Activated T-helper 1 cell treated with Interleukin-2 at 50 U/mL for 16 hours (primary cell): ENCODE measurements around the gene SEC16A.
"Not testable (repeated sequence)": the region's sequence is repeated elsewhere in the genome, so short reads cannot be mapped to it uniquely, and the experiment has no call there.

ENCODE experiments used
- DNase-seq: peaks from one replicate; pipeline ENCODE4 v3.0.0-alpha.2; 2020; ENCODE audit warnings: low read depth

The SEC16A gene

DNA sequence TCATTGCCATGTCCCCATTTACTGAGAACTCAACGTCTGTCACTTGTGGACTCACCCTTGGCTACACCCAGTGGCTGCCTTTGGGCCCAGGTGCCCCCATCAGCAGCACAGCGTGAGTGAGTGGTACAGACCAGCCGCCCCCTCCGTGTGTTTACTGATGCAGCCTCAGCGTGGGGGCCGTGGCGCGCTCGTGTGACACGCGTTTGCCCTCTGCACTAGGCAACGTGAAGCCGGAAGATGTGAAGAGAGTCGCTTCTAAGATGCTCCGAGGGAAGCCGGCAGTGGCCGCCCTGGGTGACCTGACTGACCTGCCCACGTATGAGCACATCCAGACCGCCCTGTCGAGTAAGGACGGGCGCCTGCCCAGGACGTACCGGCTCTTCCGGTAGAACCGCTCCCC, 60.0 kb downstream of the SEC16A start:
- no peak for DNase-seq

DNA sequence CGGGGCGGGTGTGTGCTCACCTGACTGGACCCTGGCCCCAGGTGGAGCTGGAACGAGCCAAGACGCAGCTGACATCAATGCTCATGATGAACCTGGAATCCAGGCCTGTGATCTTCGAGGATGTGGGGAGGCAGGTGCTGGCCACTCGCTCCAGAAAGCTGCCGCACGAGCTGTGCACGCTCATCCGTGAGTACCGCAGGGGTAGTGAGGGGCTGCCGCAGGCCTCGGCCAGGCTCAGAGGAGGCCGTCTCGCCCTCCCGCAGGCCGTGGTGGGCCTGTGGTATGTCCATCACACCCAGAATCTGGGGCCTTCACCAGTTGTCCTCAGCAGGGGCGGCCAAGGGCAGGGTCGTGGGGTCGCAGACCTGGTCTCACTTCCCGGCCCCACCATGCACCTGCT, 61.0 kb downstream of the SEC16A start:
- no peak for DNase-seq

DNA sequence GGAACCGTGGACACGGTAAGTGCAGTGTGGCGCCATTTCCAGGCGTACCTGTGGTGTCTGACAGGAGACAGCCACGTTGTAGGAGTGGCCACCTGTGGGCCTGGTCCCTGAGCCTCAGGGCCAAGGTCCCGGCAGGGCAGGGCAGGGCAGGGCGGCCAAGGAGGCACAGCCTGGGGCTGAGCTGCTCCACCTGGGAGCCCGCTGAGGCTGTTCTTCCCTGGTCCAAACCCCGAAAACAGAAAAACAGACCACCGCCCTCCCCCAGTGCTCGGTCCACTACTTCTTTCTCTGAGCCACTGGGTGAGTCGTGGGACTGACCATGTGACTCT, 63.8 kb downstream of the SEC16A start:
- DNase-seq = no peak

DNA sequence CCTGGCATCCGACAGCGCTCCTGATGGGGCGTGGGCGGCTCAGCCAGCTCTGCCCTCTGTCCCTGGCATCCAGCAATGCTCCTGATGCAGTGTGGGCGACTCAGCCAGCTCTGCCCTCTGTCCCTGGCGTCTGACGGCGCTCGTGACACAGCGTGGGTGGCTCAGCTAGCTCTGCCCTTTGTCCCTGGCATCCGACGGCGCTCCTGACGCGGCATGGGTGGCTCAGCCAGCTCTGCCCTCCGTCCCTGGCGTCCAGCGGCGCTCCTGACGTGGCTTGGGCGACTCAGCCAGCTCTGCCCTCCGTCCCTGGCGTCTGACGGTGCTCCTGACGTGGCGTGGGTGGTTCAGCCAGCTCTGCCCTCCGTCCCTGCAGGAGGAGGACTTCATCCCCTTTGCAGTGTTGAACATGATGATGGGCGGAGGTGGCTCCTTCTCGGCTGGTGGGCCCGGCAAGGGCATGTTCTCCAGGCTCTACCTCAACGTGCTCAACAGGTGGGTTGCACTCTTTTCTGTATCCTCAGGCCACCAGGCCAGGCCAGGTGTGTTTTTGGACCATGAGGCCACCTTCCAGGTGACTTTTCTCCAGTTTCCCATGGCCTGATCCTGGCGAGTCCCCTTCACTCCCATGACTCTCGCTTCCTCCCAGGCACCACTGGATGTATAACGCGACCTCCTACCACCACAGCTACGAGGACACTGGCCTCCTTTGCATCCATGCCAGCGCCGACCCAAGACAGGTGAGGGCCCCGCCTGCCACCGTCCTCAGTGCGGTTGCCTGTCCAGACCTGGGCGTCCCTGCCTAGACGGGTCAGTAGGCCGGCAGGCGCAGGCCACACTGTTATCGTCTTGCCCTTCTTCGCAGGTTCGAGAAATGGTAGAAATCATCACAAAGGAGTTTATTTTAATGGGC, 64.4 kb downstream of the SEC16A start:
- DNase-seq = no peak

DNA sequence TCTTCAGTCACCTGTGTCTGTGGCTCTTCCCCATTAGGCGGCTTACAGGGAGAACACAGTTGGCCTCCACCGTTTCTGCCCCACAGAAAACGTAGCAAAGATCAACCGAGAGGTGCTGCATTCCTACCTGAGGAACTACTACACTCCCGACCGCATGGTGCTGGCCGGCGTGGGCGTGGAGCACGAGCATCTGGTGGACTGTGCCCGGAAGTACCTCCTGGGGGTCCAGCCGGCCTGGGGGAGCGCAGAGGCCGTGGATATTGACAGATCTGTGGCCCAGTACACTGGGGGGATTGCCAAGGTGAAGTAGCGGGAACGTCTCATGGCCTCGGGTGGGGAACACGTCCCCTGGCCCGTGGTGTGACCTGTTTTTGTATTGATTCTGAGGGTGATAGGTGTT, 65.9 kb downstream of the SEC16A start:
- DNase-seq = no peak

DNA sequence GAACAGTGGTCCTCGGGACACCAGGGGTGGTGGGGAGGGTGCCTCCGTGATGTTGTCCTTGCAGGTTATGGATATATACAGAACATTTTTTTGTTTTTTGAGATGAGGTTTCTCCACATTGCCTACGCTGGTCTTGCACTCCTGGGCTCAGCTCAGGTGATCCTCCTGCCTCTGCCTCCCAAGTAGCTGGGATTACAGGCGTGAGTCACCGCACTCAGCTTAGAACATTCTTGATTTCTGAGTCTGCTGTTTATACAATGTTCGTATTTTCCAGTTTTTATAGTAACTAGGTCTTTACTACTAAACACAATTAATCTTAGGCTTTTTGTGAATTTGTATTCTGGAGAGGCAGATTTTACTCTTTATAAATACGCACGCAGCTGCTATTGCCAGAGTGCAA, 66.4 kb downstream of the SEC16A start:
- DNase-seq = no peak

DNA sequence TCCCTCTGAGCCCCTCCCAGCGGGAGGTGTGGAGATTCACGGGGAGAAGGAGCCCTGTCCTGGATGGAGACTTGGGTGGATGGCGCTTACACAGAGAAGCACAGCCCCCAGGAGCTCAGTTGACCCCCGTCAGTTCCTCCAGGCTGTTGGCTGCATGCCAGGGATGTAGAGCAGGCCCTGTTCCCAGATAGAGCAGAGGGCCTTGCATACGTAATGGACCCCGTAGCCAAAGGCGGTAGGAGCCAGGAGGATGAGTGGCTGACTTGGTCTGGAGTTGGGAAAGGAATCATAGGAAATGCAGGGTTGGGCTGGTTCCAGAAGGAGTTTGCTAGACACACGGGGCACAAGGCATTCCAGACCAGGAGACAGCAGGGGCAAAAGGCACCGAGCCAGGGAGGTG, 69.9 kb downstream of the SEC16A start:
- no peak for DNase-seq

DNA sequence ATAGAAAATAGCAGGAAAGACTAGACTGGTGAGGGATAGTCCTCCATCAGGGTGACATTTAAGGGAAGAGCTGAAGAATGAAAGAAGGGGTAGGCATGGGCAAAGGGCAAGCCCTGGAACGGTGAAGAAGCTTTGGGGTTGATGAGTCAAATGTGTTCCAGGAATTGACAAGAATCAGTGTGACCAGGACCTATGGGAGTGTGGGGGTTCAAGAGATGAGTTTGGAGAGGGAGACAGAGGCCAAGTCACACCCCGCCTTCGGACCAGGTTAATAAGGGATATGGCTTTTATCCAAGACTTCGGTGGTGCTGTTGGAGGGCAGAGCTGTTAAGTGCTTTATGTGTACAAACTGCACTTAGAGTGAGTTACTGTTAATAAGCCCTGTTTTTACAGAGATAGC, 71.5 kb downstream of the SEC16A start:
- DNase-seq = no peak

DNA sequence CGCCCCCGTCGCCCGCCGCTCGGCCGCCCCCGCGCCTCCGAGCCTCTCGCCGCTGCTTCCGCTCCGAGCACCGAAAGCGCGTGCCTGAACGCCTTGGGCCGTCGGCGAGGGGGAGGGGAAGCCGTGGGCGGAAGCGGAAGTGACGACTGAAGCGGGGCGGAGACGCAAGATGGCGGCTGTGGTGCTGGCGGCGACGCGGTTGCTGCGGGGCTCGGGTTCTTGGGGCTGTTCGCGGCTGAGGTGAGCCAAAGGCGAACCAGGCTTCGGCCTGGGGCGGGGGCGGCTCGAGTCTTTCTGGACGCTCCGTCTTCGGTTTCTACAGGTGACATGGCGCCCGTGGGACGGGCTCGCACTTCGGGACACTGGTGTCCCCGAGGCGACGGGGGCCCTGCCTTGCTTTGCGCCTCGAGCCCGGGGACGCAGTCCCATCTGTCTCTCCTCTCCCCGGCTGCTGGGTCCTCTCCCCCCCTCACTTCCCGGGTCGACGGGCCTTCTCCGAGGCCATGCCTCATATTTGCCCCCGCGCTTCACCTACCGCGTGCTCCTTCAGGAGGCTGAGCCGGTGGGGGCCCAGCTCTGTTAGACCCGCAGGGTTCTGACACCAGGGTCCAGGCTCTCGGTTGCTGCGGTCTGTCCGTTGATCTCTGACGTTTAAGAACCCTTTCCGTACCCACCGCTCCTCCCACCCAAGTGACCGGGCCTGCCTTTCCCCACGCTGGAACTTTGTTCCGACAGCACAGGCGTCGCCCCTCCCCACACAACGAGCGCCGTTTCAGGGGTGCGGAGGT, 72.1 kb downstream of the SEC16A start, which contains the start of the genes ENTR1 and PMPCA:
TSS of gene ENTR1 (minus strand) at position 115 of the 788 bp plus-strand sequence. CDS start 217 bp downstream, outside the sequence.
TSS of gene PMPCA (plus strand) at position 159 of the 788 bp plus-strand sequence. CDS start at position 170, 11 bp downstream.
- peak; percentile 91 for DNase-seq

DNA sequence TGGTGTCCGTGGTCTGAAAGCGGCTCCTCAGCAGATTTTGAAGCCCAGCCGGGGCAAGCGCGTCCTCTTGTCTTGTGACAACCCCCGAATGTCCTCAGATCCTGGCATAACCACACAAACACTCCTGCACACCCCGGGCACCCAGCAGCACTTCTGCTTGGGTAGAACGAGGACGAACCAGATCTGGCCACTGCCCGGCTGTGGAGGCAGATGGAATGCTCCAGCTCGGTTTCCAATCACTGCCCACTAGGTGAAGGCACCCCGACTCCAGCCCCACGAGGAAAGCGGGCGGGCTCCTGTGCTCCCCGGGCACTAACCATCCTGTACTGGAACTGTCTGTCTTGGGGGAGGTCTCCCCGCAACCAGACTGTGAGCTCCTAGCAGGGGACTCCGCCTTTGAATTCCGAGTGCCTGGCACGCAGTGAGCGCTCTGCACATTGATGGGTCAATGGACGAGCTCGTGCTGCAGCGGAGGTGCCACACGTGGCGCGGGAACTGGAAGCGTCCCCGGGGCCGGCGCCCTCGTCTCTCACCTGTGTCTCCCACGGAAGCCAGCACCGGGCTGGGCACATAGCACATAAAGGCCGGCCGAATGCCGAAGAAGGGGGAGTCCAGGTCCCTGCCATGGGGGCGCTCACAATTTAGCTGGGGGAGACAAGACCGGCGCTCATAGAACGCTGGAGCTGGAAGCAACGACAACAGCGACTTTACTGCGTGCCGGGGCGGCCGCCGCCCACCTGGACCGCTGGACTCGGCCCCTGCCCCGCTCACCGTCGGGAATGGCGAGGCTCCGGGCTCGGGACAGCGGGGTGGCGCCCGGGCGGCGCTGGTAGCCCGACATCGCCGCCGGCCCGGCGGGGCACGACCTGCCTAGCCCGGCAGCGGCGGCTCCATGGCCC, 73.0 kb downstream of the SEC16A start:
- DNase-seq = no peak

DNA sequence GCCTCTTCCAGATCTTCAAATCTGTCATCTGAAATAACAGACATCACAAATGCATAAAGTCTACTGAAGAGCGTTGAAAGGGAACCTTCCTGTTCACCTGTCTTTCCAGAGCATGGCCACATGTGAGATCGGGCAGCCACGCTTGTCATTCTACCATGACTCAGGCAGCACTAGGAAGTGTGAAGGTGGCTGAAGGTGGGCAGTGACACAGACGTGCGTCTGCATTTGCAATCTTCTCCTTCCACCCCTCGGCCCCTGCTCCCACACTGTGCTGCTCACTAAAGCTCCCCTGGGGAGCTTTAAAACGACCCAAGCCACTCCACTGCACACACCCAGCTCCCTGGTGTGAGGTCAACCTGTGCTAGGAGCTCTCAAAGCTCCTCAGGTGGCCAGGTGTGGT, 74.9 kb downstream of the SEC16A start:
- DNase-seq = no peak

DNA sequence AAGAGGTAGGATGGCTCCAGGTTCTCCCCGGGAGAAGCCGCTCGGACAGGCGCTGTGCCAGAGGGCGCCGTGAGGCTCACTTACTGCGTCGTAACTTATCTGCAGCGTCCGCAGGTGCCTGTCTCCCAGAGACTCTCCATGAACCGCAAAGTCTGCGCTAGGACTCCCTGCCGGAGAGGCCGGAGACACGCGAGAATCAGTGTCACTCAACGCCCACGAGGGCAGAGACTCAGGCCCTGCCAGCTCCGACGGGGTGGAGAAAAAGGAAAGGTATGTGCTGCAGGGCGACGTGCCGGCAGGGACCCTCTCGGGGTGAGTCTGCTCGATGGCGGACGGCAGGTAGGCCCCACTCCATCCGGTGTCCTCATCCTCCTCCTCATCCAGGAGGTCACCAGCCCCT, 75.8 kb downstream of the SEC16A start:
- not testable (repeated sequence) for DNase-seq

DNA sequence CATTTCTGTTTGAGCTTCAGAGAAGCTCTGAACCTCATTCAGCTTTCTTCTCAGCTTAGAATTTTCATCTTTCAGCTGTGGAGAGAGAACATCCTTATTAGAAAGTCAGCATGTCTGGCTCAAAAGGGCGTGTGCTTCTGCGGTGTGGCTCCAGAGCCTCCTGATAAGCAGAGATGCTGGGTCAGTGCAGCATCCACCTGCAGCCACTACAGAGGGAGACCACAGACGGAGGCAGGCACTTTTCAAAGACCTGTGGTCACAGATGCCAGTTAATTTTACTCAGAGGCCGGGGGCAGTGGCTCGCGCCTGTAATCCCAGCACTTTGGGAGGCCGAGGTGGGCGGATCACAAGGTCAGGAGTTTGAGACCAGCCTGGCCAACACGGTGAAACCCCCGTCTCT, 76.9 kb downstream of the SEC16A start:
- DNase-seq = not testable (repeated sequence)

DNA sequence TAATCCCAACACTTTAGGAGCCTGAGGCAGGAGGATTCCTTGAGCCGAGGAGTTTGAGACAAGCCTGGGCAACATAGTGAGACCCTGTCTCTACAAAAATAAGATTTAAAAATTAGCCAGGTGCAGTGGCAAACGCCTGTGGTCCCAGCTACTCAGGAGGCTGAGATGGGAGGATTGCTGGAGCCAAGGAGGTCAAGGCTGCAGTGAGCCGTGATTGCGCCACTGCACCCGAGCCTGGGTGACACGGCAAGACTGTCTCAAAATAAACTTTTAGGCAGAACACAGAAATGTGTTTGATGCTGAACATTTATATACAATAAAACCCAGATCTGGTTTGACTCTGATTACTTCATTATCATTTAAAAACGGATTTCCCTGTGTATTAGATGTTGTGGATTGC, 77.4 kb downstream of the SEC16A start:
- no peak for DNase-seq

DNA sequence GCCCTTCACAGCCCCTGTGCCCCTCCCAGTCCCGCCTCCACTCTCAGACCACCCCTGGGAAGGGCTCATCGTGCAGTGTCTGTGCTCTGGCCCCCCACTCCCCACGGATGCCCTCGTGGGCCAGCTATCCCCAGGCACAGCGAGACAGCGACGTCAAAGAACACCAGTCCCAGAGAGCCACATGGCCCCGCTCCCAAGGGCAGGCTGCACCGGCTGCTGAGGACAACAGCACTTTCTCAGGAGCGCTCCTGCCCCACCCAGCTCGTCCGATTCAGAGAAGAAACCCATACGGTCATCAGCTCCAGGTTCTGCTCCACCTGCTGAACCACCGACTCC, 78.1 kb downstream of the SEC16A start:
- DNase-seq = no peak

DNA sequence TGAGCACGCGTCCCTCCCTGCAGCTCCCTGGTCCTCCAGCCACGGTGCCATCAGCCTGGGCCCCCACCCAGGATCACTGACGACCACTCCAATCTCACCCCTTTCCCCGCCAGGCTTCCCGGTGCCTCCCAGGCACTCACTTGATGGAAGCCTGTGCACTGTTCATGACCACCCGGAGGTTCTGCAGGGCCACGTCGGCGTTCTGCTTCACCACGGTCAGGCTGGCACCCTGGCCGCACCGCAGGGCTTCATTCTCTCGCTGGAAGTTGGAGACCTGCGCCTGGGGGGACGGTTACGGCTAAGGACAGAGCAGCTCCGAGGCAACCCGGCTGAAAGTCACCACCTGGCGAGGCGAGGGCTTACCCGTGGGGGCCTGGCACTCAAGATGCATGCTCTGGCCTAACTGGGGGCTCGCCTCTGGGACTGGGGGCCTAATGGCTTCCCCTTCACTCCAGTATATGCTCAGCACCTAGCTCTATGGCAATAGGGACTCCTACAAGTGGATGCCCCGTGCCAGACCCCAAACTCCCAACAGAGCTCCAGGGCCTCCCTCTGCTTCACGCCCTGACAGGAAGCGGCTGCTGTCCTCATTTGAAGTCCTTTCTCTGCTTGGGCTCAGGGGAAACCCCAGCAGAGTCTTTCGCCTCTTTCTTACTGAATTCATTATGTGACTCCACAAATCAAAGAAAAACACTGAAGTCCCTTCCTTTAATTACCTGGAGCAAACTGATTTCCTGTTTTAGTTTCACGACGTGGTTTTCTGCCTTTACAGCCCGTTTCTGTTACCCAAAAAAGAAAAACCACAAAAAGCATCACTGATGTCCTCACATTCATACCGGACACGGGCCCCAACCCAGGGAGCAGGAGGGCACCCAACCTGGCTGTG, 78.7 kb downstream of the SEC16A start:
- DNase-seq = no peak

DNA sequence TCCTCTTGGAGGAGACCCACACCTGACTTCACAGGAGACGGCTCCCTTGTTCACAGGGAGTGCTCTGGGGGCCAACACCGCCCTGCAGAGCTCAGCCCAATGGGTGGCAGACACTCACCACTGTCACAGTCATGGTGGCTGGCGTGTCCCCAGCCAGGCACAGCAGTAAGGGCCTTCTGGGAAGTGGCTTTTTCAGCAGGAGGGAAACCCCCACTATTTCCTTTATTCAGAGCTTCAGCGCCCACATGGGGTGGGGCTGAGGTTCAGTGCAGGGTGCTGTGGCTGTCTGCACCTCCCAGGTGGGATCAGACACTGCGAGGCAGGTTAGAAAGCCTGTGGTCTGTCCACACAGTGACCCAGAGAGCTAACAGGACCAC, 79.3 kb downstream of the SEC16A start:
- peak; percentile 56 for DNase-seq

DNA sequence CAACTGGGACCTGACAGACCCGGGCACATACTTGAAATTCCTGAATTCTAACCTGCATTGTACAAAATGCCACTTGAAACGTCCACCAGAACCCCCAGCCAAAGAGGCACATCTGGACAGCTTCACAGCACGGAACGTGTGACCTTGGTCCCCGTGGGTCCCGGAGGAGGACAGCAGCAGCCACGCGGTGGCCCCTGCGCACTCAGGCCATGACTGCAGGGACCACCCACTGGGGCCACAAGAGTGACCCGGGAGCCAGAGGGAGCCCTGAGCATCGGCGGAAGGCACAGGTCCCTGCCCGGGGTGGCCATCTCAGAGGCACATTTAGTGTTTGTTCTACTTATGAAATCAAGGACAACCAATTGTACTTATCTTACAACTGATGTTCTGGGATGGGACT, 80.8 kb downstream of the SEC16A start:
- no peak for DNase-seq

DNA sequence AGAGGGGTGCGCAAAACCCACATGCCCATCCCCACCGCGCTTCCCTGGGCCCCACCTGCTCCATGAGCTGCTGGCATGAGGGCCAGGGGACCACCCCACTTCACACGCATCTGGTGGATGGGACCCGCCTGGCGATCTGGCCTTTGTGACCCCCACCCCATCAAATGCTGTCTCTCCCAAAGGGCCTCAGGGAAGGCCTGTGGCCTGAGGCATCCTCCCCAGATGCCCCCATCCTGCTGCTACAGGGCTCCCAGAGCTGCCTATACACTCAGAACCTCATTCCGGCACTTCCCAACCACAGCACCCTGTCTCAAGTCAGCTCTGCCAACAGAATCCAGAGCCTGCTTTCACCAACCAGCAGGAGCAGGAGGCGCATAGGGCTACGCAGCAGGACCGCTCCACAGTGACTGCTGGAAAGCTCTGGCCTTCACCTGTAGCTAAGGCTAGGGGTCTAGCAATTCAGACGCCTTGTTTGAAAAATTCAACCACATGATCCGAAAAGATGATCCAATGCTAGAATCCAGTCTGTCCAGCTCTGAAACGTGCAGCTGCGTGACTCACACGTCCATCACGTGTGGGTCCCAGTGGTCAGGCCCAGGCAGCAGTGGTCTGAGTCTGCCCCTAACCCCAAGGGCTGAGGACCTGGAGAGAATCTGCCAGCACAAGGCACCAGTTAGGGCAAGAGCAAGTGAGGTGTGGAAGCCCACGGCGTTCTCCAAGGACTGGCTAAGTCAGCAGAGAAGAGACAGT, 81.5 kb downstream of the SEC16A start:
- no peak for DNase-seq

DNA sequence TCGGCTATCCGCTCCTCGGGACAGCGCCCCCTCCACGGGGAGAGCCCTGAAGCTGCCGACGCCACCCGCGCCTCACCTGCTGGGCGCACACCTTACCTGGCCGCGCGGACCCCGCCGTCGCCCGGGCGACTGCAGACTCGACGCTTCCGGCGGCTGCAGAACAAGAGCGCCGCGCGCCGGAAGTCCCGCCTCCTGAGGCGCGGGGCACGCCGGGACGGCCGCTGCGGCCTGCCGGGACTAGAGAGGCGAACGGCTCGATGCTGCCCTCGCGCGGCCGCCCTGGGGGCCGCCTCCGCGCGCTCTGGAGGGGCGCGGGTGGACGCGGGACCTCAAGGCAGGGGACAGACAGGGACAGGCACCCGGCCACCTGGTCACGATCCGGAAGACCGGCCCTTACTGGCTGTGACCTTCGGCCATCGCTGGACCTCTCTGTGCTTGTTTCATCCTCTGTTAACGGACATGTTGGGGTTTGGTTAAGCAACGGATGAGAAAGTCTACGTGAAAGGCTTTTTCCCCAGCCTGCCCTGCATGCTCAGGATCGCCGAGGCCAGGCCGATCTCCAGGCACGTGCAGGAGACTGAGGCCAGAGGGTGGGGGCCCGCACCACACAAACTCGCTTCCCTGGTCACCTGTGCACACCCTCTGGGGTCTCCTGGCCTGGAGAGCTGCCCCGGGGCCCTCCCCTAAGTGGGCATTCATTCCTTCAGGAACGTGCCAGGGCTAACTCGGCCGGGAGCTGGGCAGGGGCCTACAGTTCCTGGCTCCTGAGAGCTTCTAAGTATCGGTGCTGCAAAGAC, 82.6 kb downstream of the SEC16A start, which contains the start of gene SNAPC4:
TSS of gene SNAPC4 (minus strand) at position 133 of the 797 bp plus-strand sequence. CDS start 1,742 bp downstream, outside the sequence.
- peak; percentile 82 for DNase-seq
